Prostate gland (tissue), 2 donors: ENCODE results near the gene SNRNP48. TPM values are rescaled to one million over a fixed set of nuclear protein-coding genes. Genes with fewer than 3 reads are reported as not detected.

Experiments
- DNase-seq: peaks from one replicate; pipeline ENCODE4 v3.0.0-alpha.2; 2019; ENCODE audit warnings: low spot score
- H3K27ac ChIP-seq, 2 donors: fragments of 200-600 bp; sonication (generic); 2 replicates each; pipeline ENCODE4 v1.5.1; 2017 to 2019
- H3K27me3 ChIP-seq: fragments of 200-600 bp; sonication (generic); replicated peaks from 2 replicates; pipeline ENCODE4 v1.5.1; 2019; ENCODE audit not compliant: insufficient read depth
- H3K36me3 ChIP-seq, 2 donors: fragments of 200-600 bp; sonication (generic); 1 replicate in 1 of 2; 2 replicates in 1 of 2; pipeline versions ENCODE4 v1.5.1 to v1.8.1; 2017 to 2019
- H3K4me1 ChIP-seq: fragments of 200-600 bp; sonication (generic); replicated peaks from 2 replicates; pipeline ENCODE4 v1.5.1; 2019
- H3K4me3 ChIP-seq, 2 donors: fragments of 200-600 bp; sonication (generic); 2 replicates each; pipeline ENCODE4 v1.5.1; 2017 to 2019
- H3K9me3 ChIP-seq: fragments of 200-600 bp; sonication (generic); 2 replicates; pipeline ENCODE4 v1.5.1; 2017
- CTCF ChIP-seq, 4 experiments: fragments of 200-600 bp in 2 of 4; fragments of 450-650 bp in 2 of 4; sonication (generic) in 2 of 4; IDR thresholded peaks; 1 replicate in 3 of 4; 2 replicates in 1 of 4; pipeline ENCODE4 v1.5.1; 2016 to 2019; ENCODE audit warnings: antibody characterized with exemption in 4 of 4, mild to moderate bottlenecking in 2 of 4, moderate library complexity in 2 of 4
- POLR2A ChIP-seq: fragments of 450-650 bp; IDR thresholded peaks from one replicate; pipeline ENCODE4 v1.6.1; 2016; ENCODE audit warnings: antibody characterized with exemption, mild to moderate bottlenecking
- POLR2AphosphoS5 ChIP-seq: sonication (generic); formaldehyde crosslinking; IDR thresholded peaks from one replicate; pipeline ENCODE4 v1.6.1; 2017; ENCODE audit warnings: antibody characterized with exemption
- WGBS: methylation state at CpG from one replicate; pipeline ENCODE4 v1.1.5; 2018; 5-methylcytosine and 5-hydroxymethylcytosine counted together
- intact Hi-C: fragments of 100-400 bp; cut with DNase I; formaldehyde crosslinking; loops from one replicate; pipeline ENCODE4 v1.14.2; 2022
- total RNA-seq, 2 donors: library from RNA; depleted of rRNA; stranded (reverse); fragments of >200 nt; gene quantifications; one replicate each; pipeline ENCODE4 v1.1.0, GENCODE V29; 2016

The SNRNP48 gene, protein sequence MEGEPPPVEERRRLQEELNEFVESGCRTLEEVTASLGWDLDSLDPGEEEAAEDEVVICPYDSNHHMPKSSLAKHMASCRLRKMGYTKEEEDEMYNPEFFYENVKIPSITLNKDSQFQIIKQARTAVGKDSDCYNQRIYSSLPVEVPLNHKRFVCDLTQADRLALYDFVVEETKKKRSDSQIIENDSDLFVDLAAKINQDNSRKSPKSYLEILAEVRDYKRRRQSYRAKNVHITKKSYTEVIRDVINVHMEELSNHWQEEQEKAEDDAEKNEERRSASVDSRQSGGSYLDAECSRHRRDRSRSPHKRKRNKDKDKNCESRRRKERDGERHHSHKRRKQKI
- 10 to 100 TPM; 13.1 to 19.9 TPM for total RNA-seq

GRCh38 chr6:7589949-7590917, at the start of gene SNRNP48:
Gene SNRNP48 (plus strand): TSS chr6:7590198. CDS start chr6:7590258, 60 bp downstream.
- DNase-seq: peak; percentile 95
- H3K27ac ChIP-seq: peak within 1 kb of the TSS; percentile 58 to 61
- WGBS: under 1% methylated on average over 69 of the region's 72 CpGs
- intact Hi-C loops: loop anchor here (2.0 to 10.0 kb wide), 2 partner anchors 195 to 277 kb away; partner anchors contain the start of gene SSR1
- TF ChIP-seq POLR2A: peak; percentile 84
- peak; percentile 95 for TF ChIP-seq POLR2AphosphoS5
- peak in 2 of 4 experiments; percentile 15 to 16 for TF ChIP-seq CTCF (IDR thresholded peaks at IDR 0.05)
- H3K4me1 ChIP-seq: no peaks in the 10 kb centered on the region
- no peaks in the 10 kb centered on the region for H3K27me3 ChIP-seq
- peak within 1 kb of the TSS; percentile 82 to 97 for H3K4me3 ChIP-seq
- H3K36me3 ChIP-seq: no peaks in the 10 kb centered on the region
- no peaks in the 10 kb centered on the region for H3K9me3 ChIP-seq

- intact Hi-C loops: no loop called here
- Histone ChIP-seq H3K4me1 (peaks cover 7% of the 10 kb centered on the region), H3K9me3 (no peaks in the 10 kb centered on the region), H3K27me3 (no peaks in the 10 kb centered on the region), H3K36me3 (no peaks in the 10 kb centered on the region), H3K4me3 (peak overlapping the region in 1 of 2 donors; percentile 91), H3K27ac (peak overlapping the region; percentile 93)
- WGBS: 47% methylated on average over 17 of the region's 17 CpGs
- TF ChIP-seq CTCF (IDR thresholded peaks at IDR 0.05): no peak
- TF ChIP-seq POLR2AphosphoS5: no peak
- no peak for TF ChIP-seq POLR2A
- no peak for DNase-seq
Observed at GRCh38 chr6:7540595-7540994, 49.4 kb upstream of the SNRNP48 start.

DNA sequence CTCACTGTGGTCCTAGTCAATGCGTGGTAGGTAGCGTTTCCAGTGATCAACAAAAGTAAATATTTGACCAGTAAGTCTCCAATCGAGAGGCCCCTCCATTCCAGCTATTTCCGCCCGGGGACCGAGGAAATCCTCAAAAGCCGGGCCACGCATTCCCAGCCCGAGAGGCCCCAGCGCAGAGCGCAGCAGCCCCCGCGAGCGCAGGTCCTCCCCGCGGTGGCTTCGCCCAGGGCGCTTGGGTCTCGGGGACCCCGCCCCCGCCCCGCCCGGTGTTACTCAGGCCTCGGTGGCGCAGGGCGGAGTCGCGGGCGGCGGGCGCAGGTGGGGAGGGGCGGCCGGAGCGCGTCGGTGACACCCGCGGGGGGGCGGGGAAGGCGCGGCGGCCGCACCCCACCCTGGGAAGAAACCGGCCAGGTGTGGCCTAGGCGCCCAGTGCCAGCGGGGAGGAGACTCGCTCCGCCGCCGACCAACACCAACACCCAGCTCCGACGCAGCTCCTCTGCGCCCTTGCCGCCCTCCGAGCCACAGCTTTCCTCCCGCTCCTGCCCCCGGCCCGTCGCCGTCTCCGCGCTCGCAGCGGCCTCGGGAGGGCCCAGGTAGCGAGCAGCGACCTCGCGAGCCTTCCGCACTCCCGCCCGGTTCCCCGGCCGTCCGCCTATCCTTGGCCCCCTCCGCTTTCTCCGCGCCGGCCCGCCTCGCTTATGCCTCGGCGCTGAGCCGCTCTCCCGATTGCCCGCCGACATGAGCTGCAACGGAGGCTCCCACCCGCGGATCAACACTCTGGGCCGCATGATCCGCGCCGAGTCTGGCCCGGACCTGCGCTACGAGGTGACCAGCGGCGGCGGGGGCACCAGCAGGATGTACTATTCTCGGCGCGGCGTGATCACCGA, 48.6 kb upstream of the SNRNP48 start, which contains the start of gene DSP:
TSS of gene DSP (plus strand) at position 497 of the 890 bp plus-strand sequence. CDS start at position 742, 245 bp downstream.
- Histone ChIP-seq H3K4me1 (peaks cover 7% of the 10 kb centered on the region), H3K27me3 (no peaks in the 10 kb centered on the region), H3K27ac (peak within 1 kb of the TSS; percentile 93), H3K4me3 (peak within 1 kb of the TSS; percentile 77 to 91), H3K36me3 (no peaks in the 10 kb centered on the region), H3K9me3 (no peaks in the 10 kb centered on the region)
- 1% methylated on average over 58 of the region's 105 CpGs for WGBS
- TF ChIP-seq CTCF (IDR thresholded peaks at IDR 0.05): no peak
- peak; percentile 96 for TF ChIP-seq POLR2A
- TF ChIP-seq POLR2AphosphoS5: peak; percentile 55
- peak; percentile 91 for DNase-seq
- intact Hi-C loops: no loop called here

- Histone ChIP-seq H3K27me3 (no peaks in the 10 kb centered on the region), H3K36me3 (no peaks in the 10 kb centered on the region), H3K4me3 (peak overlapping the region; percentile 77 to 91), H3K9me3 (no peaks in the 10 kb centered on the region), H3K4me1 (peaks cover 7% of the 10 kb centered on the region), H3K27ac (peak overlapping the region; percentile 93)
- WGBS: under 1% methylated on average over 69 of the region's 80 CpGs
- no peak for TF ChIP-seq POLR2AphosphoS5
- no peak for TF ChIP-seq POLR2A
- no peak for TF ChIP-seq CTCF (IDR thresholded peaks at IDR 0.05)
- peak; percentile 27 for DNase-seq
- intact Hi-C loops: no loop called here
Observed at GRCh38 chr6:7542065-7542873, 47.7 kb upstream of the SNRNP48 start.
